Measurements from ENCODE around the gene AGBL3.

Gene AGBL3

DNA sequence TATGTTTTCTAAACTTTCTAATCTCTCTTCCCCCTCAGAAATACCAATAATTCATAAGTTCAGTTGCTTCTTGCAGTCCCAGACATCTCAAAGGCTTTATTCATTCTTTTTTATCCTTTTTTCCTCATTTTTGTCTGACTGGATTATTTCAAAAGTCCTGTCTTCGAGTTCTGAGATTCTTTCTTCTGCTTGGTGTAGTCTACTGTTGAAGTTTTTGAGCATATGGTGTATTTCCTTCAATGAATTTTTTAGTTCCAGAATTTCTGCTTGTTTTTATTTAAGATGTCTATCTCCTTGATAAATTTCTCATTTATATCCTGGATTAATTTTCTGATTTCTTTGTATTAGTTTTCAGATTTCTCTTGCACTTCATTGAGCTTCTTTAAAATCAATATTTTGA is 170.0 kb downstream of the AGBL3 start:
- TF ChIP-seq CTCF (IDR thresholded peaks at IDR 0.05; ENCODE audit: low read depth, low read length) = no peak
- DNase-seq (ENCODE audit: extremely low read depth, low read depth) = no peak

DNA sequence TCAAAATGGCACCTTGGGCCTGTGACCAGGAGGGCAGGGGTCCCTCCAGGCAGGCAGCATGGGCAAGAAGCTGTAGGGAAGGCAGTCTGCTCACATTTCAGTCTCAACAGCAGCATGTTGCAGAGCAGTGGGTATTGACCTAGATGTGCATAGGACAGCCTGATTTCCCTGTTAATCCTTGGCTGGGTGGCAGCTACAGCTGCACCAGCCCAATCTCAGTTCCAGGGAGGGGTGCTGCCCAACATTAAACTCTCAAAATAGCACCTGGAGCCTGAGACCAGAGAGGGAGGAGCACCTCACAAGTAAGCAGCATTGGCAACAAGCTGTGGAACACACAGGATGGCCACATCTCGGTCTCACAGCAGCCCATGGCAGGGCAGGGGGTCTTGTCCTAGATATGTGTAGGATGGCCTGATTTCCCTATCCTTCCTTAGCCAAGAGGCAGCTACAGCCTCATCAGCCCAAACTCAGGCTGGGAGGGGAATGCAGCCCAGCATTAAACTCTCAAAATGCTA is 171.9 kb downstream of the AGBL3 start:
- no peak for TF ChIP-seq CTCF (IDR thresholded peaks at IDR 0.05; ENCODE audit: low read depth, low read length)

DNA sequence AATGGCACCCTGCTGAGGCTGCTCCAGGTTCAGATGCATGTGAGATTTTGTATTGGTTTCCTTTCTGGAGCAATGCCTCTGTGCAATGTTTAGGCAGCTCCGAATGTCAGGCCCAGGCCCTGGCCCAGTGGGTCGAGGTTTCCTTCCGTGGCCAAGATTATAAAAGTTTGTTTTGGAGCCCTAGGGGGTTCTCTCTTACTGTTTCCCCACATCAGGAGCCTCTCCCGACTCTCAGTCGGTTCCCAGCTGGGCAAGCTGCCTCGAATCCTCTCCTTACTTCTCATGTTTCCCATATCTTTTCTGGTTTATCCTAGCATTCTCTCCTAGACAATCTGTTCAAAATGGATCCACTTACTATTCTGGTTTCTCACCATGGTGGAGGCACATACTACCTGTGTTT is 172.6 kb downstream of the AGBL3 start:
- TF ChIP-seq CTCF (IDR thresholded peaks at IDR 0.05; ENCODE audit: low read depth, low read length) = no peak

More for the DNA sequence above, 171.9 kb downstream of the AGBL3 start:
- no peak for DNase-seq (ENCODE audit: extremely low read depth, low read depth)

DNA sequence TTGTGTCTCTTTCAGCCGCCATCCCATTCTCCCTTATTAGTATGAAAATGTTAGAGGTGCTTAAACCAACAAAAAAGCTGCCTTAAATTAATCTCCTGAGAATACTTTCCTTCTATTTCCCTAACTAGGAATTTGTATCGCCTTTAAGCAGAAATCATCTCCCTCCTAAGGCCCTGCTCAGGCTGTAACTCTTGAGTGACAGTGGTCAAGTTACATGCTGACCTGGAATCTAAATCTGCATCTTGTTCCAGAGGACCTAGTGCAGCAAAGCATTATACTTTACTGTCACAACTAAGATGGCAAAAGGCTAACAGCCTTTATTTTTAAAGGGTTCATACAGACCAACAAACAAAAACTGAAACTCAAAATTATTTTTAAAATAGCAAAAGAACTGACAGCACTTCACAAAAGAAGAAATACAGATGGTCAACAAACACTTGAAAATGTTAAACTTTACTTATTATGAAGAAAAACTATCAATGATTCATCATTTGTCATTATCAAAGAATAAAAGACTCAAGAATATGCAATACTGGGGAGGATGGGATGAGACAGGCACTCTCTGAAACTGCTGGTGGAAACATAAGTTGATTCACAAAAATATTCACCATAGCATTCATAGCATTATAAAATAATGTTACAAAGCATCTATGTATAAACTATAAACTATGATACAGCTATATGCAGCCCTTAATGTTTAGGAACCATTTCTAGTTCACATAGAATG is 173.2 kb downstream of the AGBL3 start:
- no peak for TF ChIP-seq CTCF (IDR thresholded peaks at IDR 0.05; ENCODE audit: low read depth, low read length)
- no peak for DNase-seq (ENCODE audit: extremely low read depth, low read depth)

More for the DNA sequence above, 172.6 kb downstream of the AGBL3 start:
- no peak for DNase-seq (ENCODE audit: extremely low read depth, low read depth)

- no peak for TF ChIP-seq CTCF (IDR thresholded peaks at IDR 0.05; ENCODE audit: low read depth, low read length)
- DNase-seq (ENCODE audit: extremely low read depth, low read depth) = no peak
Observed at GRCh38 chr7:135160098-135160857, 174.0 kb downstream of the AGBL3 start.

DNA sequence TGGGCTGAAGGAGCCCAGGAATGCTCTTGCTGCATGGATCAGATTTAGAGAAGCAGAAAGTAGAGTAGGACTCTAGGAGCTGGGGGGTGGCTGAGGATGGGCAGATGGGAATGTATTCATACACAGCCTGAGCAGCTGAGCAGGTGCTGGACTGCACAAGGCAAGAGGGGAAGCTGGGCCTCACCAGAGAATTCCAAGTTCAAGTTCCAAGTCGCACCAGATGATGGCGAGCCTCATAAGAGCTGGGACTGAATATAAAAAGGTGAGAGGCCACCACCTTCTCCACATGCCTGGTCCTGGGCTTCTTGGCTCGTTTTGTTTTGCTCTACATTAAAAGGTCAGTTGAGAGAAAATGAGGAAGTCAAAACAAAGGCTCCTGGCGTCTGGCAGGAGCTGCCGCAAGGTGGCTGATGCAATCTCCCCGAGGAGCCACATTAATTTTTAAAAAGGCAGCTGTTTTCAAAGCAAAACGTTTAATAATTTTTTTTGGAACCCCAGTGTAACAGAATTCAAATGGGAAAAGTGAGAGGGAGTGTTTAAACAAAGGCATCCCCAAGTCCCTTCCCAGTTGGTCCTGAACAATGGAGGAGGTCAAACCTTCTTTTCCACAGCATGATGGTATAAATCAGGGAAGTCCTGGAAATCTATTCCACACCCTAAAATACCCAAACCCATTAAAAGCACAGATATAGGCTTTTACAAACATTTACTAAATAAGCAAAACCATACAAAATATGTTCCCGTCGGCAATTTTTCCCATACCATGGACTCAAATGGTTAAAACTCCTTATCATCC is 174.7 kb downstream of the AGBL3 start:
- TF ChIP-seq CTCF (IDR thresholded peaks at IDR 0.05; ENCODE audit: low read depth, low read length) = no peak
- DNase-seq (ENCODE audit: extremely low read depth, low read depth) = no peak
